WTC11 (cell line): ENCODE results near the gene ITLN1. TPM values are rescaled to one million over a fixed set of nuclear protein-coding genes. Genes with fewer than 3 reads are reported as not detected.

Experiments used
- ATAC-seq: fragments of 200-7000 bp; cut with Tn5 transposase; 2 replicates; pipeline ENCODE4 v1.10.0; 2021; ENCODE audit warnings: mild to moderate bottlenecking, moderate library complexity
- CTCF ChIA-PET: fragments of 300-600 bp; sonication (Branson Sonifier 250); formaldehyde crosslinking; loops from one replicate; lab custom pipeline; 2021; ENCODE audit warnings: antibody characterized with exemption; lab: Charles Lee
- POLR2A ChIA-PET: fragments of 350-600 bp; sonication (Branson Sonifier 250); formaldehyde crosslinking; loops from one replicate; lab custom pipeline; 2021; ENCODE audit warnings: antibody characterized with exemption; lab: Charles Lee
- DNase-seq: peaks from one replicate; pipeline ENCODE4 v3.0.0; 2021; ENCODE audit warnings: low spot score
- H3K27ac Mint-ChIP-seq: 2 replicates; pipeline ENCODE4 v1.8.0; 2021; ENCODE audit warnings: mixed read lengths
- H3K27me3 Mint-ChIP-seq: 2 replicates; pipeline ENCODE4 v1.8.0; 2021; ENCODE audit warnings: low read depth, mild to moderate bottlenecking, moderate library complexity, mixed read lengths
- H3K36me3 Mint-ChIP-seq: 2 replicates; pipeline ENCODE4 v1.8.0; 2021; ENCODE audit warnings: mixed read lengths
- H3K4me1 Mint-ChIP-seq: 2 replicates; pipeline ENCODE4 v1.8.0; 2022; ENCODE audit warnings: mixed read lengths
- H3K4me3 Mint-ChIP-seq: 2 replicates; pipeline ENCODE4 v1.8.0; 2021; ENCODE audit warnings: mild to moderate bottlenecking, moderate library complexity, mixed read lengths
- H3K9me3 Mint-ChIP-seq: 2 replicates; pipeline ENCODE4 v1.8.0; 2021; ENCODE audit warnings: mixed read lengths
- HMGA2 ChIP-seq: fragments of 250-450 bp; sonication (Bioruptor Pico); IDR thresholded peaks from 2 replicates; pipeline ENCODE4 v1.4.0; 2021; ENCODE audit warnings: mild to moderate bottlenecking, moderate library complexity
- PRRX2 ChIP-seq: fragments of 250-450 bp; sonication (Bioruptor Pico); IDR thresholded peaks from 2 replicates; pipeline ENCODE4 v1.8.0; 2021; ENCODE audit warnings: mild to moderate bottlenecking
- SMAD3 ChIP-seq: sonication (generic); formaldehyde crosslinking; IDR thresholded peaks from 2 replicates; pipeline ENCODE4 v1.8.0; 2022; ENCODE audit warnings: missing genetic modification reagents, mild to moderate bottlenecking, borderline replicate concordance
- ZNF416 ChIP-seq: fragments of 250-450 bp; sonication (Bioruptor Pico); IDR thresholded peaks from 2 replicates; pipeline ENCODE4 v1.9.0; 2021; ENCODE audit warnings: mild to moderate bottlenecking, inconsistent platforms
- total RNA-seq: library from RNA; stranded (reverse); gene quantifications from 3 replicates; pipeline ENCODE4 v1.2.3, GENCODE V29; 2021
- TF ChIP-seq, protein P1 (sequence below): sonication (generic); formaldehyde crosslinking; conservative IDR thresholded peaks from 2 replicates; pipeline ENCODE4 v1.8.1; 2022; ENCODE audit warnings: mild to moderate bottlenecking, missing genetic modification reagents
- TF ChIP-seq, protein P2 (sequence below): fragments of 250-450 bp; sonication (Bioruptor Pico); IDR thresholded peaks from 2 replicates; pipeline ENCODE4 v1.8.0; 2021; ENCODE audit warnings: mild to moderate bottlenecking
- TF ChIP-seq, protein P3 (sequence below): sonication (generic); formaldehyde crosslinking; IDR thresholded peaks from 2 replicates; pipeline ENCODE4 v1.8.1; 2023; ENCODE audit warnings: mild to moderate bottlenecking, moderate library complexity, missing genetic modification reagents
- TF ChIP-seq, protein P4 (sequence below): sonication (generic); formaldehyde crosslinking; IDR thresholded peaks from 2 replicates; pipeline ENCODE4 v1.8.0; 2022; ENCODE audit warnings: missing genetic modification reagents
- TF ChIP-seq, protein P5 (sequence below): fragments of 250-450 bp; sonication (Bioruptor Pico); conservative IDR thresholded peaks from 2 replicates; pipeline ENCODE4 v1.9.0; 2021; ENCODE audit warnings: mild to moderate bottlenecking
- TF ChIP-seq, protein P6 (sequence below): sonication (generic); formaldehyde crosslinking; IDR thresholded peaks from 2 replicates; pipeline ENCODE4 v1.8.0; 2023; ENCODE audit warnings: missing genetic modification reagents, mild to moderate bottlenecking, borderline replicate concordance
- TF ChIP-seq, protein P7 (sequence below): sonication (generic); formaldehyde crosslinking; IDR thresholded peaks from 2 replicates; pipeline ENCODE4 v1.8.1; 2022; ENCODE audit warnings: missing genetic modification reagents, borderline replicate concordance
- TF ChIP-seq, protein P8 (sequence below): sonication (generic); formaldehyde crosslinking; IDR thresholded peaks from 2 replicates; pipeline ENCODE4 v1.8.1; 2022; ENCODE audit warnings: mild to moderate bottlenecking, missing genetic modification reagents, moderate library complexity, borderline replicate concordance

ITLN1 gene
- total RNA-seq, 1 experiment from 2014 or later, result not detected

DNA sequence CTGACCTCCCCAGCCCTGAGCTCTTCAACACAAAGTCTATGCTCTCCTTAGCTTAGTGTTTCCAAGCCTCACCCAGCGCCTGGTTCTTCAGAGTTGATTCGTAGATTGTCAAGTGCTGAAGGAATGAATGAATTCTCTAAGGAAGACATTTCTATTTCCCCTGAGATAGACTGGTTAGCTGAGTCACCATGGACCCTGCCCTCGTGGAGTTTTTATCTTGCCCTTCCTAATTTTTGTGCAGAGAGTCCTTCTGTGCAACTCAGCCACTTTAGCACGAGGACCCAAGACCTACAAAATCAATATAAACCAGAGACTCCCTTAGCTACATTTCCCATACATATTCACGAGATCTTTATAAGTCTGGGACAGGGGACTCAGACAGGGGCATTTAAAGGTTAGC, 19.6 kb downstream of the ITLN1 start (continued):
- TF ChIP-seq, protein P1, sequence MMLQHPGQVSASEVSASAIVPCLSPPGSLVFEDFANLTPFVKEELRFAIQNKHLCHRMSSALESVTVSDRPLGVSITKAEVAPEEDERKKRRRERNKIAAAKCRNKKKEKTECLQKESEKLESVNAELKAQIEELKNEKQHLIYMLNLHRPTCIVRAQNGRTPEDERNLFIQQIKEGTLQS (CRISPR knock-in tag), result no peak
- TF ChIP-seq, protein P2, sequence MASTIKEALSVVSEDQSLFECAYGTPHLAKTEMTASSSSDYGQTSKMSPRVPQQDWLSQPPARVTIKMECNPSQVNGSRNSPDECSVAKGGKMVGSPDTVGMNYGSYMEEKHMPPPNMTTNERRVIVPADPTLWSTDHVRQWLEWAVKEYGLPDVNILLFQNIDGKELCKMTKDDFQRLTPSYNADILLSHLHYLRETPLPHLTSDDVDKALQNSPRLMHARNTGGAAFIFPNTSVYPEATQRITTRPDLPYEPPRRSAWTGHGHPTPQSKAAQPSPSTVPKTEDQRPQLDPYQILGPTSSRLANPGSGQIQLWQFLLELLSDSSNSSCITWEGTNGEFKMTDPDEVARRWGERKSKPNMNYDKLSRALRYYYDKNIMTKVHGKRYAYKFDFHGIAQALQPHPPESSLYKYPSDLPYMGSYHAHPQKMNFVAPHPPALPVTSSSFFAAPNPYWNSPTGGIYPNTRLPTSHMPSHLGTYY (CRISPR knock-in tag), result no peak
- TF ChIP-seq, protein P3, sequence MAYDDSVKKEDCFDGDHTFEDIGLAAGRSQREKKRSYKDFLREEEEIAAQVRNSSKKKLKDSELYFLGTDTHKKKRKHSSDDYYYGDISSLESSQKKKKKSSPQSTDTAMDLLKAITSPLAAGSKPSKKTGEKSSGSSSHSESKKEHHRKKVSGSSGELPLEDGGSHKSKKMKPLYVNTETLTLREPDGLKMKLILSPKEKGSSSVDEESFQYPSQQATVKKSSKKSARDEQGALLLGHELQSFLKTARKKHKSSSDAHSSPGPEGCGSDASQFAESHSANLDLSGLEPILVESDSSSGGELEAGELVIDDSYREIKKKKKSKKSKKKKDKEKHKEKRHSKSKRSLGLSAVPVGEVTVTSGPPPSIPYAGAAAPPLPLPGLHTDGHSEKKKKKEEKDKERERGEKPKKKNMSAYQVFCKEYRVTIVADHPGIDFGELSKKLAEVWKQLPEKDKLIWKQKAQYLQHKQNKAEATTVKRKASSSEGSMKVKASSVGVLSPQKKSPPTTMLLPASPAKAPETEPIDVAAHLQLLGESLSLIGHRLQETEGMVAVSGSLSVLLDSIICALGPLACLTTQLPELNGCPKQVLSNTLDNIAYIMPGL (CRISPR knock-in tag), result no peak

DNA sequence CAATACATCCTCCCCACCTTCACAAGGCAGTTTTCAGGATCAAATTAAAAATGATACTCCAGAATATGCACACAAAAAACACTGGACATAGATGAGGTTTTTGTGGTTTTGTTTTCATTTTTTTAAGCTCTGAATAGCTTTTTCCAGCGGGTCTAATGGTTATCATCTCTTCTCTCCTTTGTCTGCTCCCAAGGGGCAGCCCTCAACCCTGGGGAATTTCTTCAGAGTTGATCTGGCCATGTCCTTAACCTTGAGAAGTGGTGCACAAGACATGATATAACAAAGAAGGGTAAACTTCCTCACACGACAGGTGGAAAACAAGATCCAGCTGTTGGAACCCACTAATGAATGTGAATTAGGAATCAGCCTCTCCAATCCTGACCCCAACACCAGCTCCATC, 20.8 kb downstream of the ITLN1 start:
- ATAC-seq (no peak), DNase-seq (no peak)
- H3K4me1 Mint-ChIP-seq, result peaks cover 7% of the 10 kb centered on the region
- H3K27ac Mint-ChIP-seq, result no peak overlapping the region
- CTCF ChIA-PET, result interaction anchor here (0.8 to 3.1 kb wide), 6 partner anchors 43 to 96 kb away, joined by 3 to 8 read pairs (median 4); partner anchors contain the start of gene ITLN2
- no peaks in the 10 kb centered on the region for H3K27me3 Mint-ChIP-seq
- TF ChIP-seq, protein P4, sequence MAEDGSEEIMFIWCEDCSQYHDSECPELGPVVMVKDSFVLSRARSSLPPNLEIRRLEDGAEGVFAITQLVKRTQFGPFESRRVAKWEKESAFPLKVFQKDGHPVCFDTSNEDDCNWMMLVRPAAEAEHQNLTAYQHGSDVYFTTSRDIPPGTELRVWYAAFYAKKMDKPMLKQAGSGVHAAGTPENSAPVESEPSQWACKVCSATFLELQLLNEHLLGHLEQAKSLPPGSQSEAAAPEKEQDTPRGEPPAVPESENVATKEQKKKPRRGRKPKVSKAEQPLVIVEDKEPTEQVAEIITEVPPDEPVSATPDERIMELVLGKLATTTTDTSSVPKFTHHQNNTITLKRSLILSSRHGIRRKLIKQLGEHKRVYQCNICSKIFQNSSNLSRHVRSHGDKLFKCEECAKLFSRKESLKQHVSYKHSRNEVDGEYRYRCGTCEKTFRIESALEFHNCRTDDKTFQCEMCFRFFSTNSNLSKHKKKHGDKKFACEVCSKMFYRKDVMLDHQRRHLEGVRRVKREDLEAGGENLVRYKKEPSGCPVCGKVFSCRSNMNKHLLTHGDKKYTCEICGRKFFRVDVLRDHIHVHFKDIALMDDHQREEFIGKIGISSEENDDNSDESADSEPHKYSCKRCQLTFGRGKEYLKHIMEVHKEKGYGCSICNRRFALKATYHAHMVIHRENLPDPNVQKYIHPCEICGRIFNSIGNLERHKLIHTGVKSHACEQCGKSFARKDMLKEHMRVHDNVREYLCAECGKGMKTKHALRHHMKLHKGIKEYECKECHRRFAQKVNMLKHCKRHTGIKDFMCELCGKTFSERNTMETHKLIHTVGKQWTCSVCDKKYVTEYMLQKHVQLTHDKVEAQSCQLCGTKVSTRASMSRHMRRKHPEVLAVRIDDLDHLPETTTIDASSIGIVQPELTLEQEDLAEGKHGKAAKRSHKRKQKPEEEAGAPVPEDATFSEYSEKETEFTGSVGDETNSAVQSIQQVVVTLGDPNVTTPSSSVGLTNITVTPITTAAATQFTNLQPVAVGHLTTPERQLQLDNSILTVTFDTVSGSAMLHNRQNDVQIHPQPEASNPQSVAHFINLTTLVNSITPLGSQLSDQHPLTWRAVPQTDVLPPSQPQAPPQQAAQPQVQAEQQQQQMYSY (CRISPR knock-in tag), result no peak
- TF ChIP-seq, protein P2 (CRISPR knock-in tag), result no peak
- TF ChIP-seq, protein P5, sequence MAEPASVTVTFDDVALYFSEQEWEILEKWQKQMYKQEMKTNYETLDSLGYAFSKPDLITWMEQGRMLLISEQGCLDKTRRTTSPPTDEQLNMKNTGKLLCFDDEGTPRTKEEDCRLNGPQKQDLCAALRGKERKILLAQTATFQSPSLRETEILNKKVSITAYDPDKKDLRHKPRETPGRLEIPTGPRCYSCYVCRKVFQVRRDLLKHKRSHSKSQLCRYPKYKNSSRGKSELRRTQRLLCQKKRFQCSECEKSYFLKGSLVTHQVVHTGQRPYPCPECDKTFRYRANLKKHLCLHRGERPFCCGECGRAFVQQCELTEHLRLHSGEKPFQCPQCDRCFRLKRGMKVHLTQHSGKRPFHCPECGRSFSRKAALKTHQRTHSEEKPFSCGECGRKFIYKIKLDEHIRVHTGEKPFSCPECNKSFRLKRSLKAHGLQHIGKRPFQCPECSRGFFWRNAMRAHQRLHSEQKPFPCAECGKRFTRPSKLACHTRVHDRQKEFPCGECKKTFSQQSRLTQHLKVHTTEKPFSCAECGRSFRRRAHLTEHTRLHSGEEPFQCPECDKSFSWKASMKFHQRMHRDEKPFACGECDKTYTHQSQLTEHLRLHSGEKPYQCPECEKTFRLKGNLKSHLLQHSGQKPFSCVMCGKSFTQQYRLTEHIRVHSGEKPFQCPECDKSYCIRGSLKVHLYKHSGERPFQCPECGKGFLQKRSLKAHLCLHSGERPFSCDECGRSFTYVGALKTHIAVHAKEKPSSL (CRISPR knock-in tag), result no peak
- TF ChIP-seq HMGA2 (CRISPR knock-in tag) (no peak), PRRX2 (CRISPR knock-in tag) (no peak), ZNF416 (CRISPR knock-in tag) (no peak), SMAD3 (CRISPR knock-in tag) (no peak)
- TF ChIP-seq, protein P6, sequence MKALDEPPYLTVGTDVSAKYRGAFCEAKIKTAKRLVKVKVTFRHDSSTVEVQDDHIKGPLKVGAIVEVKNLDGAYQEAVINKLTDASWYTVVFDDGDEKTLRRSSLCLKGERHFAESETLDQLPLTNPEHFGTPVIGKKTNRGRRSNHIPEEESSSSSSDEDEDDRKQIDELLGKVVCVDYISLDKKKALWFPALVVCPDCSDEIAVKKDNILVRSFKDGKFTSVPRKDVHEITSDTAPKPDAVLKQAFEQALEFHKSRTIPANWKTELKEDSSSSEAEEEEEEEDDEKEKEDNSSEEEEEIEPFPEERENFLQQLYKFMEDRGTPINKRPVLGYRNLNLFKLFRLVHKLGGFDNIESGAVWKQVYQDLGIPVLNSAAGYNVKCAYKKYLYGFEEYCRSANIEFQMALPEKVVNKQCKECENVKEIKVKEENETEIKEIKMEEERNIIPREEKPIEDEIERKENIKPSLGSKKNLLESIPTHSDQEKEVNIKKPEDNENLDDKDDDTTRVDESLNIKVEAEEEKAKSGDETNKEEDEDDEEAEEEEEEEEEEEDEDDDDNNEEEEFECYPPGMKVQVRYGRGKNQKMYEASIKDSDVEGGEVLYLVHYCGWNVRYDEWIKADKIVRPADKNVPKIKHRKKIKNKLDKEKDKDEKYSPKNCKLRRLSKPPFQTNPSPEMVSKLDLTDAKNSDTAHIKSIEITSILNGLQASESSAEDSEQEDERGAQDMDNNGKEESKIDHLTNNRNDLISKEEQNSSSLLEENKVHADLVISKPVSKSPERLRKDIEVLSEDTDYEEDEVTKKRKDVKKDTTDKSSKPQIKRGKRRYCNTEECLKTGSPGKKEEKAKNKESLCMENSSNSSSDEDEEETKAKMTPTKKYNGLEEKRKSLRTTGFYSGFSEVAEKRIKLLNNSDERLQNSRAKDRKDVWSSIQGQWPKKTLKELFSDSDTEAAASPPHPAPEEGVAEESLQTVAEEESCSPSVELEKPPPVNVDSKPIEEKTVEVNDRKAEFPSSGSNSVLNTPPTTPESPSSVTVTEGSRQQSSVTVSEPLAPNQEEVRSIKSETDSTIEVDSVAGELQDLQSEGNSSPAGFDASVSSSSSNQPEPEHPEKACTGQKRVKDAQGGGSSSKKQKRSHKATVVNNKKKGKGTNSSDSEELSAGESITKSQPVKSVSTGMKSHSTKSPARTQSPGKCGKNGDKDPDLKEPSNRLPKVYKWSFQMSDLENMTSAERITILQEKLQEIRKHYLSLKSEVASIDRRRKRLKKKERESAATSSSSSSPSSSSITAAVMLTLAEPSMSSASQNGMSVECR (CRISPR knock-in tag), result no peak
- TF ChIP-seq, protein P7, sequence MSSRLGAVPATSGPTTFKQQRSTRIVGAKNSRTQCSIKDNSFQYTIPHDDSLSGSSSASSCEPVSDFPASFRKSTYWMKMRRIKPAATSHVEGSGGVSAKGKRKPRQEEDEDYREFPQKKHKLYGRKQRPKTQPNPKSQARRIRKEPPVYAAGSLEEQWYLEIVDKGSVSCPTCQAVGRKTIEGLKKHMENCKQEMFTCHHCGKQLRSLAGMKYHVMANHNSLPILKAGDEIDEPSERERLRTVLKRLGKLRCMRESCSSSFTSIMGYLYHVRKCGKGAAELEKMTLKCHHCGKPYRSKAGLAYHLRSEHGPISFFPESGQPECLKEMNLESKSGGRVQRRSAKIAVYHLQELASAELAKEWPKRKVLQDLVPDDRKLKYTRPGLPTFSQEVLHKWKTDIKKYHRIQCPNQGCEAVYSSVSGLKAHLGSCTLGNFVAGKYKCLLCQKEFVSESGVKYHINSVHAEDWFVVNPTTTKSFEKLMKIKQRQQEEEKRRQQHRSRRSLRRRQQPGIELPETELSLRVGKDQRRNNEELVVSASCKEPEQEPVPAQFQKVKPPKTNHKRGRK (CRISPR knock-in tag), result no peak
- TF ChIP-seq, protein P8, sequence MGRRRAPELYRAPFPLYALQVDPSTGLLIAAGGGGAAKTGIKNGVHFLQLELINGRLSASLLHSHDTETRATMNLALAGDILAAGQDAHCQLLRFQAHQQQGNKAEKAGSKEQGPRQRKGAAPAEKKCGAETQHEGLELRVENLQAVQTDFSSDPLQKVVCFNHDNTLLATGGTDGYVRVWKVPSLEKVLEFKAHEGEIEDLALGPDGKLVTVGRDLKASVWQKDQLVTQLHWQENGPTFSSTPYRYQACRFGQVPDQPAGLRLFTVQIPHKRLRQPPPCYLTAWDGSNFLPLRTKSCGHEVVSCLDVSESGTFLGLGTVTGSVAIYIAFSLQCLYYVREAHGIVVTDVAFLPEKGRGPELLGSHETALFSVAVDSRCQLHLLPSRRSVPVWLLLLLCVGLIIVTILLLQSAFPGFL, result no peak
- no peaks in the 10 kb centered on the region for H3K36me3 Mint-ChIP-seq
- POLR2A ChIA-PET, result no interaction called here
- H3K9me3 Mint-ChIP-seq, result no peaks in the 10 kb centered on the region
- H3K4me3 Mint-ChIP-seq, result no peak overlapping the region
